ENCODE data around the gene KRT15. TPM values are rescaled to one million over a fixed set of nuclear protein-coding genes. Genes with fewer than 3 reads are reported as not detected.

Gene KRT15
- total RNA-seq, 1 experiment from 2014 or later, result 82.2 TPM

Other genes with a start within 250 kb of the KRT15 start
- not detected in 2 replicates for gene KRTAP9-7, start 243.2 kb downstream of the KRT15 start, total RNA-seq (2014; rRNA removed; shearing (Covaris generic); ENCODE audit: low replicate concordance)
- gene KRTAP29-1, start 216.0 kb downstream of the KRT15 start, total RNA-seq (2014; rRNA removed; shearing (Covaris generic); ENCODE audit: low replicate concordance), result not detected in 2 replicates
- not detected in 2 replicates for gene KRTAP16-1, start 209.6 kb downstream of the KRT15 start, total RNA-seq (2014; rRNA removed; shearing (Covaris generic); ENCODE audit: low replicate concordance)
- not detected in 2 replicates for gene KRTAP17-1, start 203.2 kb downstream of the KRT15 start, total RNA-seq (2014; rRNA removed; shearing (Covaris generic); ENCODE audit: low replicate concordance)
- gene KRT33A, start 168.1 kb downstream of the KRT15 start, total RNA-seq (2014; rRNA removed; shearing (Covaris generic); ENCODE audit: low replicate concordance), result not detected in 2 replicates
- gene KRT33B, start 149.1 kb downstream of the KRT15 start, total RNA-seq (2014; rRNA removed; shearing (Covaris generic); ENCODE audit: low replicate concordance), result 0.17 and 2.0 TPM in 2 replicates
- gene KRT34, start 136.6 kb downstream of the KRT15 start, total RNA-seq (2014; rRNA removed; shearing (Covaris generic); ENCODE audit: low replicate concordance), result 0.49 TPM in 1 of 2 replicates, not detected in the other
- not detected in 2 replicates for gene KRT31, start 121.3 kb downstream of the KRT15 start, total RNA-seq (2014; rRNA removed; shearing (Covaris generic); ENCODE audit: low replicate concordance)
- not detected in 2 replicates for gene KRT37, start 94.3 kb downstream of the KRT15 start, total RNA-seq (2014; rRNA removed; shearing (Covaris generic); ENCODE audit: low replicate concordance)
- 0.17 TPM in 1 of 2 replicates, not detected in the other for gene KRT38, start 77.9 kb downstream of the KRT15 start, total RNA-seq (2014; rRNA removed; shearing (Covaris generic); ENCODE audit: low replicate concordance)
- gene KRT32, start 51.5 kb downstream of the KRT15 start, total RNA-seq (2014; rRNA removed; shearing (Covaris generic); ENCODE audit: low replicate concordance), result 0.72 TPM in 1 of 2 replicates, not detected in the other
- gene KRT35, start 37.7 kb downstream of the KRT15 start, total RNA-seq (2014; rRNA removed; shearing (Covaris generic); ENCODE audit: low replicate concordance), result 0.33 TPM in 1 of 2 replicates, not detected in the other
- 0.20 TPM in 1 of 2 replicates, not detected in the other for gene KRT36, start 29.0 kb downstream of the KRT15 start, total RNA-seq (2014; rRNA removed; shearing (Covaris generic); ENCODE audit: low replicate concordance)
- 3.8 and 4.0 TPM in 2 replicates for gene KRT13, start 13.3 kb downstream of the KRT15 start, total RNA-seq (2014; rRNA removed; shearing (Covaris generic); ENCODE audit: low replicate concordance)
- 20.7 and 46.3 TPM in 2 replicates for gene KRT19, start 9.4 kb upstream of the KRT15 start, total RNA-seq (2014; rRNA removed; shearing (Covaris generic); ENCODE audit: low replicate concordance)
- gene KRT9, start 53.2 kb upstream of the KRT15 start, total RNA-seq (2014; rRNA removed; shearing (Covaris generic); ENCODE audit: low replicate concordance), result not detected in 2 replicates
- 6.1 and 7.9 TPM in 2 replicates for gene KRT14, start 68.0 kb upstream of the KRT15 start, total RNA-seq (2014; rRNA removed; shearing (Covaris generic); ENCODE audit: low replicate concordance)
- not detected in 2 replicates for gene KRT16, start 93.9 kb upstream of the KRT15 start, total RNA-seq (2014; rRNA removed; shearing (Covaris generic); ENCODE audit: low replicate concordance)
- gene KRT17, start 105.7 kb upstream of the KRT15 start, total RNA-seq (2014; rRNA removed; shearing (Covaris generic); ENCODE audit: low replicate concordance), result not detected in 2 replicates
- gene EIF1, start 170.0 kb upstream of the KRT15 start, total RNA-seq (2014; rRNA removed; shearing (Covaris generic); ENCODE audit: low replicate concordance), result 42.2 and 90.7 TPM in 2 replicates
- gene GAST, start 193.4 kb upstream of the KRT15 start, total RNA-seq (2014; rRNA removed; shearing (Covaris generic); ENCODE audit: low replicate concordance), result not detected in 2 replicates
- not detected in 2 replicates for gene HAP1, start 215.8 kb upstream of the KRT15 start, total RNA-seq (2014; rRNA removed; shearing (Covaris generic); ENCODE audit: low replicate concordance)

Data from MG63 (cell line).